Hepatocyte (in vitro differentiated cells): ENCODE results near the gene HECTD2. TPM values are rescaled to one million over a fixed set of nuclear protein-coding genes. Genes with fewer than 3 reads are reported as not detected.

ENCODE experiments used
- DNase-seq: peaks from one replicate; pipeline ENCODE4 v3.0.0-alpha.2; 2016; ENCODE audit warnings: low spot score
- H2AFZ ChIP-seq: fragments of 200-600 bp; sonication (generic); 2 replicates; pipeline ENCODE4 v1.6.0; 2016; ENCODE audit warnings: antibody characterized with exemption, mild to moderate bottlenecking
- H3K27ac ChIP-seq: fragments of 200-600 bp; sonication (generic); 2 replicates; pipeline ENCODE4 v1.5.1; 2016; ENCODE audit warnings: mild to moderate bottlenecking
- H3K27me3 ChIP-seq: fragments of 200-600 bp; sonication (generic); 2 replicates; pipeline ENCODE4 v1.6.1; 2016
- H3K36me3 ChIP-seq: fragments of 200-600 bp; sonication (generic); replicated peaks from 2 replicates; pipeline ENCODE4 v1.5.1; 2016; ENCODE audit warnings: low read depth; ENCODE audit not compliant: insufficient read depth
- H3K4me1 ChIP-seq: fragments of 200-600 bp; sonication (generic); 2 replicates; pipeline ENCODE4 v1.5.1; 2016; ENCODE audit warnings: mild to moderate bottlenecking, moderate library complexity; ENCODE audit not compliant: insufficient read depth
- H3K4me2 ChIP-seq: fragments of 200-600 bp; sonication (generic); 2 replicates; pipeline ENCODE4 v1.6.0; 2016
- H3K4me3 ChIP-seq: fragments of 200-600 bp; sonication (generic); 2 replicates; pipeline ENCODE4 v1.5.1; 2016; ENCODE audit warnings: mild to moderate bottlenecking
- H3K79me2 ChIP-seq: fragments of 200-600 bp; sonication (generic); 2 replicates; pipeline ENCODE4 v1.6.0; 2017; ENCODE audit warnings: mild to moderate bottlenecking
- H3K9me2 ChIP-seq: fragments of 200-600 bp; sonication (generic); replicated peaks from 2 replicates; pipeline ENCODE4 v1.6.0; 2017; ENCODE audit warnings: mild to moderate bottlenecking; ENCODE audit not compliant: insufficient read depth
- H3K9me3 ChIP-seq: fragments of 200-600 bp; sonication (generic); 2 replicates; pipeline ENCODE4 v1.5.1; 2016; ENCODE audit warnings: low read depth, mild to moderate bottlenecking
- H4K20me1 ChIP-seq: fragments of 200-600 bp; sonication (generic); 2 replicates; pipeline ENCODE4 v1.6.0; 2016; ENCODE audit warnings: mild to moderate bottlenecking; ENCODE audit not compliant: insufficient read depth, poor library complexity, severe bottlenecking
- EZH2 ChIP-seq: fragments of 200-600 bp; sonication (generic); IDR thresholded peaks from 2 replicates; pipeline ENCODE4 v1.6.1; 2016; ENCODE audit warnings: antibody characterized with exemption, mild to moderate bottlenecking, borderline replicate concordance
- EZH2phosphoT487 ChIP-seq: fragments of 200-600 bp; sonication (generic); IDR thresholded peaks from one replicate; pipeline ENCODE4 v1.6.1; 2018; ENCODE audit warnings: antibody characterized with exemption, mild to moderate bottlenecking, low read depth, moderate library complexity; ENCODE audit not compliant: unreplicated experiment, severe bottlenecking
- WGBS: methylation state at CpG from one replicate; pipeline ENCODE4 v1.1.6; 2016; ENCODE audit warnings: low lambda C conversion rate; ENCODE audit errors: missing lambda C conversion rate; 5-methylcytosine and 5-hydroxymethylcytosine counted together
- polyA plus RNA-seq: library from polyadenylated mRNA; unstranded; fragments of >200 nt; fragmentation: Nextera tagmentation; extraction: Ambion mirVana; gene quantifications from 2 replicates; pipeline ENCODE4 v1.2.1, GENCODE V29; 2016
- total RNA-seq: library from RNA; depleted of rRNA; stranded (reverse); fragments of >200 nt; gene quantifications from 2 replicates; pipeline ENCODE4 v1.2.3, GENCODE V29; 2014
- TF ChIP-seq, protein P1 (sequence below): fragments of 200-600 bp; sonication (generic); IDR thresholded peaks from 2 replicates; pipeline ENCODE4 v1.5.1; 2016; ENCODE audit warnings: antibody characterized with exemption, mild to moderate bottlenecking; ENCODE audit not compliant: poor library complexity

HECTD2 gene
- total and polyA plus RNA-seq, 2 experiments from 2014 or later = 9.0 to 25.0 TPM

DNA sequence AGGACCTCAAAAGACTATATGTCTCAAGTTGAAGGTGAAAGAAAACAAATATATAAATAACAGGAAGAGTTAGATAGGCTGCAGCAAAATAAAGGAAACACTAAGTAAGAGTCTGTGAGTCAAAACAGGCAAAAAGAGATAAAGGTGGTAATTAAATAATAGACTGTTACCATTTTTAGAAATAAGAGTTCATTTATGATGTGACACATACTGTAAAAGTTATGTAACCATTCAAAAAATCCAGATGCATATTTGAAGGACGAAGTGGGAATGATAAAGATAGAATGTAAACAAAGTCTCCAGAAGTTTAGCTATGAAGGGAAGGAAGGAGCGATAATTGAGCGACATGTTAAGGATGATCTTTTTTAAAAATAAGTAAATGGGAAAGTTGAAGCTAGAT lies 50.5 kb downstream of the HECTD2 start:
- no peaks in the 10 kb centered on the region for H3K9me3 ChIP-seq
- no peak overlapping the region for H3K4me2 ChIP-seq
- no peaks in the 10 kb centered on the region for H3K79me2 ChIP-seq
- H3K36me3 ChIP-seq = no peaks in the 10 kb centered on the region
- no peak overlapping the region for H3K4me3 ChIP-seq
- H3K9me2 ChIP-seq = no peaks in the 10 kb centered on the region
- no peak for DNase-seq
- H3K27ac ChIP-seq = no peak overlapping the region
- TF ChIP-seq EZH2phosphoT487 (no peak), EZH2 (no peak)
- TF ChIP-seq, protein P1, sequence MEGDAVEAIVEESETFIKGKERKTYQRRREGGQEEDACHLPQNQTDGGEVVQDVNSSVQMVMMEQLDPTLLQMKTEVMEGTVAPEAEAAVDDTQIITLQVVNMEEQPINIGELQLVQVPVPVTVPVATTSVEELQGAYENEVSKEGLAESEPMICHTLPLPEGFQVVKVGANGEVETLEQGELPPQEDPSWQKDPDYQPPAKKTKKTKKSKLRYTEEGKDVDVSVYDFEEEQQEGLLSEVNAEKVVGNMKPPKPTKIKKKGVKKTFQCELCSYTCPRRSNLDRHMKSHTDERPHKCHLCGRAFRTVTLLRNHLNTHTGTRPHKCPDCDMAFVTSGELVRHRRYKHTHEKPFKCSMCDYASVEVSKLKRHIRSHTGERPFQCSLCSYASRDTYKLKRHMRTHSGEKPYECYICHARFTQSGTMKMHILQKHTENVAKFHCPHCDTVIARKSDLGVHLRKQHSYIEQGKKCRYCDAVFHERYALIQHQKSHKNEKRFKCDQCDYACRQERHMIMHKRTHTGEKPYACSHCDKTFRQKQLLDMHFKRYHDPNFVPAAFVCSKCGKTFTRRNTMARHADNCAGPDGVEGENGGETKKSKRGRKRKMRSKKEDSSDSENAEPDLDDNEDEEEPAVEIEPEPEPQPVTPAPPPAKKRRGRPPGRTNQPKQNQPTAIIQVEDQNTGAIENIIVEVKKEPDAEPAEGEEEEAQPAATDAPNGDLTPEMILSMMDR = no peak
- WGBS = 93% methylated on average over 3 of the region's 3 CpGs
- no peak overlapping the region for H2AFZ ChIP-seq
- H4K20me1 ChIP-seq = no peaks in the 10 kb centered on the region
- no peaks in the 10 kb centered on the region for H3K27me3 ChIP-seq
- H3K4me1 ChIP-seq = no peaks in the 10 kb centered on the region

DNA sequence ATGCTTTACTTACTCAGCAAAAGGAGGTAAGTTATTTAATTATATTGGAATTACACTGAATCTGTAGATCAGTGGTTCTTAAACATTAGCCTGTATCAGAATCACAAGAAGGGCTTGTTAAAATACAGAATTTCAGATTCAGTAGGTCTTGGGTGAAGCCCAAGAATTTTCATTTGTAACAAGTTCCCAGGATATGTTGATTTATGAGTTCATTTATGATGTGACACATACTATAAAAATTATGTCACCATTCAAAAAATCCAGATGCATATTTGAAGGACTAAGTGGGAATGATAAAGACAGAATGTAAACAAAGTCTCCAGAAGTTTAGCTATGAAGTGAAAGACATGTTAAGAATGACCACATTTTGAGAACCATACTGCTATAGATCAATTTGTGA lies 52.3 kb downstream of the HECTD2 start:
- H3K27me3 ChIP-seq = no peaks in the 10 kb centered on the region
- H3K27ac ChIP-seq = no peak overlapping the region
- H3K79me2 ChIP-seq = no peaks in the 10 kb centered on the region
- TF ChIP-seq EZH2phosphoT487 (no peak), EZH2 (no peak)
- TF ChIP-seq, protein P1 = no peak
- H3K4me1 ChIP-seq = no peaks in the 10 kb centered on the region
- no peaks in the 10 kb centered on the region for H3K36me3 ChIP-seq
- no peak overlapping the region for H2AFZ ChIP-seq
- DNase-seq = no peak
- no peak overlapping the region for H3K4me2 ChIP-seq
- H3K9me3 ChIP-seq = peaks cover 4% of the 10 kb centered on the region
- H3K4me3 ChIP-seq = no peak overlapping the region
- H3K9me2 ChIP-seq = no peaks in the 10 kb centered on the region
- H4K20me1 ChIP-seq = no peaks in the 10 kb centered on the region

DNA sequence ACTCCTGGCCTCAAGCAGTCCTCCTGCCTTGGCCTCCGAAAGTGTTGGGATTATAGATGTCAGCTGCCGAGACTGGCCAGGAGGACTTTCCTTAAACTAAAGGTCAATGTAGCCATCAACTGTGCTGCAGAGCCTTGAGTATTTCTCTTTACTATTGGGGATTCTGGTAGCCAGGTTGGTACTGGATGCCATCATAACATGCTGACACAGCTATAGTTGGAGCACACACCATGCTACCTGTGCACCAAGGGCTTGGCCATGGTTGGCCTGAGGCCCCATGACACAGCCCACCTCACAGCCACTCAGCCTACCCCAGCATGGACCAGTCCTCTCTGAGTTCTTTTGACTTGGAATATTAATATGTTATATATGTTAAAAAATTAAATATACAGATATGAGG lies 54.4 kb downstream of the HECTD2 start:
- TF ChIP-seq EZH2 (no peak), EZH2phosphoT487 (no peak)
- TF ChIP-seq, protein P1 = no peak
- no peaks in the 10 kb centered on the region for H3K27me3 ChIP-seq
- no peaks in the 10 kb centered on the region for H3K79me2 ChIP-seq
- 94% methylated on average over 2 of the region's 2 CpGs for WGBS
- no peaks in the 10 kb centered on the region for H3K9me2 ChIP-seq
- H3K27ac ChIP-seq = no peak overlapping the region
- no peak for DNase-seq
- no peaks in the 10 kb centered on the region for H3K4me1 ChIP-seq
- H3K4me2 ChIP-seq = no peak overlapping the region
- H2AFZ ChIP-seq = no peak overlapping the region
- no peaks in the 10 kb centered on the region for H3K36me3 ChIP-seq
- peaks cover 4% of the 10 kb centered on the region for H3K9me3 ChIP-seq
- H3K4me3 ChIP-seq = no peak overlapping the region
- H4K20me1 ChIP-seq = no peaks in the 10 kb centered on the region

DNA sequence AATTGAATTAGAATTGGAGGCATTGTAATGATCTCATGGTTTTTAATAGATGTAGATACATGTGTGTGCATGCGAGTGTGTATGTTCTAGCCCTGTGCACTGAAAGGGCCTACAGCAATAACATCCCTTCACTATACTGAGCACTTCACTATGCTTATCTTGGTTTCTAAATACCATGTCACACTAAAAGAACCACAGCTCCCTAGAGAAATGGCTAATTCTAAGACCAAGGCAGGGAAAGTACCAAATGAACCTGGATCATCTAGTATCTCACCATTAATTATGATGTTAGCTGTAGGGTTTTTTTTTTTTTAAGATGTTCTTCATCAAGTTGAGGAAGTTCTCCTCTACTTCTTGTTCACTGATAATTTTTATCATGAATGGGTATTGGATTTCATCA lies 55.1 kb downstream of the HECTD2 start:
- no peak for DNase-seq
- Histone ChIP-seq H3K9me3 (peaks cover 10% of the 10 kb centered on the region), H3K4me2 (no peak overlapping the region), H3K4me1 (no peaks in the 10 kb centered on the region), H3K4me3 (no peak overlapping the region), H4K20me1 (no peaks in the 10 kb centered on the region), H3K79me2 (no peaks in the 10 kb centered on the region), H3K9me2 (no peaks in the 10 kb centered on the region), H3K27me3 (no peaks in the 10 kb centered on the region), H3K36me3 (no peaks in the 10 kb centered on the region), H2AFZ (no peak overlapping the region), H3K27ac (no peak overlapping the region)
- no peak for TF ChIP-seq EZH2
- TF ChIP-seq EZH2phosphoT487 = no peak
- TF ChIP-seq, protein P1 = no peak
- 95% methylated on average over 1 of the region's 1 CpG for WGBS
